Measurements from ENCODE around the gene LBX2. TPM values are rescaled to one million over a fixed set of nuclear protein-coding genes. Genes with fewer than 3 reads are reported as not detected.

Gene LBX2
- total RNA-seq, 2 donors from 2014 or later: 2.3 to 7.6 TPM

GRCh38 chr2:74531666-74532065, 32.3 kb upstream of the LBX2 start:
- TF ChIP-seq POLR2A (IDR thresholded peaks at IDR 0.05) (no peak), CTCF (IDR thresholded peaks at IDR 0.05) (no peak)
- intact Hi-C loops (cut with DNase I): no loop called here

GRCh38 chr2:74530239-74531187, 31.1 kb upstream of the LBX2 start:
- ATAC-seq: peak; percentile 13
- intact Hi-C loops (cut with DNase I): no loop called here
- WGBS, 2 donors: 4 to 7% methylated on average over 19 to 54 of the region's 54 CpGs
- H3K9me3 ChIP-seq: no peaks in the 10 kb centered on the region
- H3K4me1 ChIP-seq: peaks cover 27% of the 10 kb centered on the region
- peak overlapping the region; percentile 8 to 90 (median 68) for H3K27ac ChIP-seq
- no peak for TF ChIP-seq POLR2A (IDR thresholded peaks at IDR 0.05)
- peak; percentile 34 to 42 (median 36) for DNase-seq
- peaks cover 0 to 4% of the 10 kb centered on the region in 2 donors for H3K36me3 ChIP-seq (replicated peaks in 1 of 2; ENCODE audit: insufficient read depth in 1 of 2, low read depth in 2 of 2)
- H3K4me3 ChIP-seq: peak overlapping the region; percentile 37 to 70
- no peaks in the 10 kb centered on the region for H3K27me3 ChIP-seq

More at GRCh38 chr2:74531666-74532065, 32.3 kb upstream of the LBX2 start:
- DNase-seq (no peak), ATAC-seq (no peak)
- Histone ChIP-seq H3K4me3 (no peak overlapping the region), H3K27me3 (no peaks in the 10 kb centered on the region), H3K36me3 (replicated peaks in 1 of 2; ENCODE audit: insufficient read depth in 1 of 2, low read depth in 2 of 2) (peaks cover 0 to 4% of the 10 kb centered on the region in 2 donors), H3K9me3 (no peaks in the 10 kb centered on the region), H3K4me1 (peaks cover 27% of the 10 kb centered on the region), H3K27ac (no peak overlapping the region)
- WGBS, 2 donors: 81 to 89% methylated on average over 7 of the region's 7 CpGs

GRCh38 chr2:74529357-74530238, 30.2 kb upstream of the LBX2 start, which contains the start of the genes AUP1 and HTRA2:
AUP1 (minus strand) TSS chr2:74529706; CDS start chr2:74529629, 77 bp downstream.
HTRA2 (plus strand) TSS chr2:74529933; CDS start chr2:74530007, 74 bp downstream.
- Histone ChIP-seq H3K4me1 (peaks cover 27% of the 10 kb centered on the region), H3K4me3 (peak within 1 kb of the TSS; percentile 70 to 82), H3K36me3 (replicated peaks in 1 of 2; ENCODE audit: insufficient read depth in 1 of 2, low read depth in 2 of 2) (peaks cover 0 to 4% of the 10 kb centered on the region in 2 donors), H3K27ac (peak within 1 kb of the TSS; percentile 50 to 90 (median 80)), H3K9me3 (no peaks in the 10 kb centered on the region), H3K27me3 (no peaks in the 10 kb centered on the region)
- ATAC-seq (peak; percentile 97), DNase-seq (peak; percentile 98 to 99 (median 98))
- intact Hi-C loops (cut with DNase I): loop anchor here (5.0 kb wide), 1 partner anchor 37 kb away; no protein-coding TSS in a partner anchor
- 0 to 5% methylated on average over 12 to 86 of the region's 87 CpGs for WGBS, 2 donors
- peak; percentile 42 to 92 (median 90) for TF ChIP-seq POLR2A (IDR thresholded peaks at IDR 0.05)
- TF ChIP-seq CTCF (IDR thresholded peaks at IDR 0.05): peak in 2 of 7 experiments; percentile 8 to 24

GRCh38 chr2:74528600-74529356, 29.4 kb upstream of the LBX2 start:
- no peaks in the 10 kb centered on the region for H3K9me3 ChIP-seq
- no peaks in the 10 kb centered on the region for H3K27me3 ChIP-seq
- H3K27ac ChIP-seq: peak overlapping the region; percentile 50 to 90 (median 80)
- no peak for ATAC-seq
- DNase-seq: no peak
- TF ChIP-seq POLR2A (IDR thresholded peaks at IDR 0.05) (no peak), CTCF (IDR thresholded peaks at IDR 0.05) (no peak)
- H3K4me1 ChIP-seq: peaks cover 27% of the 10 kb centered on the region
- H3K36me3 ChIP-seq (replicated peaks in 1 of 2; ENCODE audit: insufficient read depth in 1 of 2, low read depth in 2 of 2): peaks cover 0 to 4% of the 10 kb centered on the region in 2 donors
- 11 to 15% methylated on average over 23 to 29 of the region's 29 CpGs for WGBS, 2 donors
- intact Hi-C loops (cut with DNase I): loop anchor here (5.0 kb wide), 1 partner anchor 36 kb away; no protein-coding TSS in a partner anchor
- peak overlapping the region; percentile 70 to 82 for H3K4me3 ChIP-seq
